ENCODE results near the gene GGA1.
"Not testable (repeated sequence)": the region's sequence is repeated elsewhere in the genome, so short reads cannot be mapped to it uniquely, and the experiment has no call there.

GGA1 gene

GRCh38 chr22:37582526-37582925 lies 26.1 kb upstream of the GGA1 start:
- CTCF ChIA-PET, result interaction anchor here (1.0 to 28.4 kb wide), 8 partner anchors 10 to 43 kb away, joined by 3 to 365 read pairs (median 4); partner anchors contain the start of gene GGA1

GRCh38 chr22:37588546-37589215 lies 20.0 kb upstream of the GGA1 start:
- no peak for DNase-seq (ENCODE audit: extremely low spot score)
- POLR2A ChIA-PET, result interaction anchor here (0.5 to 0.9 kb wide), 2 partner anchors 19 to 142 kb away, joined by 3 to 4 read pairs; no protein-coding TSS in a partner anchor
- CTCF ChIA-PET, result interaction anchor here (1.2 to 28.4 kb wide), 4 partner anchors 18 to 55 kb away, joined by 3 to 365 read pairs (median 188); partner anchors contain the start of gene GGA1
- no peak for TF ChIP-seq CTCF (IDR thresholded peaks at IDR 0.05; ENCODE audit: control extremely low read depth, extremely low read depth, low read depth, missing control alignments)

More at GRCh38 chr22:37582526-37582925, 26.1 kb upstream of the GGA1 start:
- TF ChIP-seq CTCF (IDR thresholded peaks at IDR 0.05; ENCODE audit: control extremely low read depth, extremely low read depth, low read depth, missing control alignments), result no peak
- DNase-seq (ENCODE audit: extremely low spot score), result no peak
- POLR2A ChIA-PET, result no interaction called here

GRCh38 chr22:37589636-37590035 lies 19.0 kb upstream of the GGA1 start:
- no peak for DNase-seq (ENCODE audit: extremely low spot score)
- POLR2A ChIA-PET, result interaction anchor here (0.9 kb wide), 1 partner anchor 18 kb away, joined by 3 read pairs; no protein-coding TSS in a partner anchor
- TF ChIP-seq CTCF (IDR thresholded peaks at IDR 0.05; ENCODE audit: control extremely low read depth, extremely low read depth, low read depth, missing control alignments), result no peak
- CTCF ChIA-PET, result interaction anchor here (1.2 to 28.4 kb wide), 5 partner anchors 15 to 54 kb away, joined by 3 to 365 read pairs (median 167); partner anchors contain the start of gene GGA1

- CTCF ChIA-PET, result interaction anchor here (0.5 to 28.4 kb wide), 6 partner anchors 11 to 174 kb away, joined by 3 to 365 read pairs (median 100); partner anchors contain the start of genes GGA1 and LGALS2
Observed at GRCh38 chr22:37591081-37591480, 17.6 kb upstream of the GGA1 start.

GRCh38 chr22:37591823-37592404 lies 16.7 kb upstream of the GGA1 start:
- TF ChIP-seq CTCF (IDR thresholded peaks at IDR 0.05; ENCODE audit: control extremely low read depth, extremely low read depth, low read depth, missing control alignments), result no peak
- ChIA-PET CTCF (interaction anchor here (0.6 to 28.4 kb wide), 31 partner anchors 8 to 341 kb away, joined by 3 to 365 read pairs (median 4); partner anchors contain the start of genes GGA1, LGALS2 and MFNG), POLR2A (interaction anchor here (1.1 kb wide), 1 partner anchor 16 kb away, joined by 4 read pairs; the partner anchor contains the start of gene GGA1)
- DNase-seq (ENCODE audit: extremely low spot score), result no peak

More at GRCh38 chr22:37591081-37591480, 17.6 kb upstream of the GGA1 start:
- POLR2A ChIA-PET; DNase-seq (ENCODE audit: extremely low spot score): not testable (repeated sequence)

- ChIA-PET CTCF (interaction anchor here (8.9 to 28.4 kb wide), 3 partner anchors 12 to 50 kb away, joined by 167 to 365 read pairs (median 209); partner anchors contain the start of gene GGA1), POLR2A (no interaction called here)
- TF ChIP-seq CTCF (IDR thresholded peaks at IDR 0.05; ENCODE audit: control extremely low read depth, extremely low read depth, low read depth, missing control alignments), result no peak
- no peak for DNase-seq (ENCODE audit: extremely low spot score)
Observed at GRCh38 chr22:37594237-37594636, 14.4 kb upstream of the GGA1 start.
